ENCODE measurements around the gene EGFL7.
"Not testable (repeated sequence)": the region's sequence is repeated elsewhere in the genome, so short reads cannot be mapped to it uniquely, and the experiment has no call there.

The EGFL7 gene

DNA sequence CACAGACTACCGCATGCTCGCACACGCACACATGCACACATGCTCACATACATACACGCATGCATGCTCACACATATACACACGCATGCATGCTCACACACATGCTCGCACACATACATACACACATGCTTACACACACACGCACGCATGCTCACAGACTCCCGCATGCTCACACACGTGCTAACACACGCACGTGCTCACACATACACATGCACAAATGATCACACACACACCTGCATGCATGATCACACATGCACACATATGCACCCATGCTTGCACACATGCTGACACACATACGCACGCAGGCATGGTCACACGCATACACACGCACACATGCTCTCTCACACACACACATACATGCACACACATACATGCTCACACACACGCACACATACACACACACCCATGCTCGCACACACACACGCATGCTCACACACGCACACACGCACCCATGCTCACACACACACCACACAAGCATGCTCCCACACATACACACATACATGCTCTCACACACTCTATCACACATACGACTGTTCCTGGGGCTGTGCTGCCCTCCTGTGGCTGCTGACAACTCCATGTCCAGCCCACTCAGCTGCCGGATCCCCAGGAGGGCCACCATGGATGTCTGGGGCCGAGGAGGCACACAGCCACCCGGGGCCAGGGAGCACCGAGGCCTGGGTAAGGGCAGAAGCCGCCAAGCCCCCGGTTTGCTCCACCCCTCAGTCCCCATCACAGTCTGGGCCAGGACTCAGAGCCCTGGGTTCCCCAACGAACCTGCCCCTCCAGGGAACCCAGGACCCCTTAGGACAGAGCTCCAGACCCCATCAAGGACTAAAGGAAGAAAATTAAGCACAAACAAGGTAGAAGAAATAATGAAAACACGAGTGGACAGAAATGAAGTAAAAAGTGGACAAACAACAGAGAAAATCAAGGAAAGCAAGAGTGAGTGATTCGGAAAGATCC, 31.4 kb upstream of the EGFL7 start:
- Mint-ChIP-seq H3K27ac (no peak overlapping the region), H3K36me3 (no peaks in the 10 kb centered on the region), H3K27me3 (no peaks in the 10 kb centered on the region), H3K9me3 (no peaks in the 10 kb centered on the region), H3K4me3 (no peak overlapping the region), H3K4me1 (no peaks in the 10 kb centered on the region)

DNA sequence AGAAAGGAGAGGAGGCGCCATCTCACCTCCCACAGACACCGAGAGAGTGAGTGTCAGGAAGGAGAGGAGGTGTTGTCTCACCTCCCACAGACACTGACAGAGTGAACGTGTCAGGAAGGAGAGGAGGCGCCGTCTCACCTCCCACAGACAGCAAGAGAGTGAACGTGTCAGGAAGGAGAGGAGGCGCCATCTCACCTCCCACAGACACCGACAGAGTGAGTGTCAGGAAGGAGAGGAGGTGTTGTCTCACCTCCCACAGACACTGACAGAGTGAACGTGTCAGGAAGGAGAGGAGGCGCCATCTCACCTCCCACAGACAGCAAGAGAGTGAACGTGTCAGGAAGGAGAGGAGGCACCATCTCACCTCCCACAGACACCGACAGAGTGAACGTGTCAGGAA, 30.6 kb upstream of the EGFL7 start:
- H3K27me3 Mint-ChIP-seq, H3K27ac Mint-ChIP-seq: not testable (repeated sequence)

GRCh38 chr9:136632491-136633106, 30.1 kb upstream of the EGFL7 start:
- H3K36me3 Mint-ChIP-seq, H3K9me3 Mint-ChIP-seq, H3K27me3 Mint-ChIP-seq, H3K4me1 Mint-ChIP-seq, H3K27ac Mint-ChIP-seq, H3K4me3 Mint-ChIP-seq: not testable (repeated sequence)

More for the DNA sequence above, 30.6 kb upstream of the EGFL7 start:
- not testable (repeated sequence) for H3K36me3 Mint-ChIP-seq, H3K4me1 Mint-ChIP-seq, H3K9me3 Mint-ChIP-seq, H3K4me3 Mint-ChIP-seq

- Mint-ChIP-seq H3K4me3 (no peak overlapping the region), H3K9me3 (no peaks in the 10 kb centered on the region), H3K27ac (no peak overlapping the region), H3K36me3 (no peaks in the 10 kb centered on the region), H3K4me1 (no peaks in the 10 kb centered on the region), H3K27me3 (no peaks in the 10 kb centered on the region)
These were observed 27.8 kb upstream of the EGFL7 start for GRCh38 chr9:136634904-136635303.

DNA sequence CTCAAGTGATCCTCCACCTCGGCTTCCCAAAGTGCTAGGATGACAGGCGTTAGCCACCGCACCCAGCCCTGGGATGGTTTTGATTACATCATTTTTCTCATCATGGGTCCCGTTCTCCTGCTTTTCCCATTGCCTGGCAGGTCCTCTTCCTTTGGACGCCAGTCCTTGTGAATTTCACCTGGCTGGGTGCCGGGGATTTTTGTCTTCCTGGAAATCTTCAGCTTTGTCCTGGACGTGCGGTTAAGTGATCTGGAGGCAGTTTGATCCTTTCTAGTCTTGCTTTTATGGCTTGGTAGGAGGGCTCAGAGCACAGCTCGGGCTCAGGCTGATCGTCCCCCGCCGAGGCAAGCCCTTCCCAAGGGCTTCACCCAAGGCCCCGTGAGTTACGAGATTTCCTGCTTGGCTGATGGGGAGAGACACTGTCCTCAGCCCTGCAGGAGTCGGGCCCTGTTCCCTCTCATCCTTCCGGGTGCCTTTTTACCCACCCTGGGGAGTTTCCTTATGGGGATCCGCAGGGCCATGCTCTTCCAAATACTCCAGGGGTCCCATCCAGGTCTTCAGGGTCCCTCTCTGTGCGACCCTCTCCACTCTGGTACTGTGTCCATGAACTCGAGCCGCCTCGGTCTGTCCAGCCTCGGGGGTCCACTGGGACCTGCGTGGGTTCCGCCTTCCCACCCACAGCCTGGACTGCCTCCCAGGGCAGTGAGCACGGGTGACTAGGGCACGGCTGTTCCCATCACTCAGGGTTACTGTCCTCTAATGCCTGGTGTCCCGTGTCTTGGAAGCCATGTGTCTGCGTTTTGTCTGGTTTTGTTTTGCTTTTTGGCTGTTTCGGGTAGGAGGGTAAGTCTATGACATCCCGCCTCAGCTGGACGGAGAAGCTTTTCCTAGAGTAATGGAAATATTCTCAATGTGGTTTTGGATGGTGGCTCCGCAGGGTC, 22.3 kb upstream of the EGFL7 start:
- Mint-ChIP-seq H3K9me3 (no peaks in the 10 kb centered on the region), H3K4me1 (no peaks in the 10 kb centered on the region), H3K36me3 (no peaks in the 10 kb centered on the region), H3K27ac (peak overlapping the region; percentile 23), H3K27me3 (peaks cover 7% of the 10 kb centered on the region), H3K4me3 (no peak overlapping the region)

DNA sequence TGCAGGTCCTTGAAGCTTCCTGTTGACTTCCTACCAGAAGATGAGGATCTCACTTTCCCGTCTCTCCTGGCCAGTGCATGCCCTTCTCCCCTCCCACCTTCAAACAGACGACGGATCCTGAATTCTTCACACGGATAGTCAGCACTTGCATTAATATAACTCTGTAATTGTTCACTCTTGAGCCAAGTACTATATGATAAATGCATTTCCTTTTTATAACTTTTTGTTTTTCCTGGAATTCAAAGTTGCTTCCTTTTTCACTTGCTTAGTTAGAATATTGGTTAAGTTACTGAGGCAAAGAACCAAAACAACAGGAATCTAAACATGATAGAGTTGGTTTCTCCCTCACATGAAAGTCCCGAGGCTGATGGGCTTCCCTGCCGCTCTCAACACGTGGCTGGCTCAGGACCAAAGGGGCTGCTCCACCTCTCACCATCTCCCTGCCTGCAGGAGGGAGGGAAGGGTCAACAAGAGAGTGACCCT, 20.2 kb upstream of the EGFL7 start:
- Mint-ChIP-seq H3K27ac (no peak overlapping the region), H3K27me3 (peaks cover 11% of the 10 kb centered on the region), H3K9me3 (no peaks in the 10 kb centered on the region), H3K4me1 (no peaks in the 10 kb centered on the region), H3K4me3 (no peak overlapping the region), H3K36me3 (no peaks in the 10 kb centered on the region)

GRCh38 chr9:136643596-136644342, 18.9 kb upstream of the EGFL7 start:
- Mint-ChIP-seq H3K36me3 (no peaks in the 10 kb centered on the region), H3K9me3 (no peaks in the 10 kb centered on the region), H3K27me3 (peaks cover 11% of the 10 kb centered on the region), H3K4me3 (no peak overlapping the region), H3K4me1 (no peaks in the 10 kb centered on the region), H3K27ac (no peak overlapping the region)

DNA sequence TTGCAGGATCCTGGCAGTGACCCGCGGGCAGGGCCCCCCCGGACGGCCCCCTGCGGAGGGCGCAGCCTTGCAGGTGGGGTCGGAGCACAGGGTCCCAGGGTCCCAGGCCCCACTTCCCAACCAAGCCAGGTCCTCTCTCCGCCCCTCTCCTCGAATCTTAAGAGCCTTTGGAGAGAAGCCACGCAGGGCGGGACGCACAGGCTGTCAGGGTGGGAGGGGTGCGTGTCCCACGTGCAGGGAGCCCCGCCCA, 18.4 kb upstream of the EGFL7 start:
- Mint-ChIP-seq H3K4me1 (no peaks in the 10 kb centered on the region), H3K27ac (no peak overlapping the region), H3K27me3 (peaks cover 11% of the 10 kb centered on the region), H3K9me3 (no peaks in the 10 kb centered on the region), H3K4me3 (no peak overlapping the region), H3K36me3 (no peaks in the 10 kb centered on the region)

- no peaks in the 10 kb centered on the region for H3K9me3 Mint-ChIP-seq
- H3K27ac Mint-ChIP-seq = no peak overlapping the region
- no peaks in the 10 kb centered on the region for H3K4me1 Mint-ChIP-seq
- H3K27me3 Mint-ChIP-seq = peaks cover 11% of the 10 kb centered on the region
- no peak overlapping the region for H3K4me3 Mint-ChIP-seq
- no peaks in the 10 kb centered on the region for H3K36me3 Mint-ChIP-seq
These were observed 17.9 kb upstream of the EGFL7 start for GRCh38 chr9:136644593-136645351.

GRCh38 chr9:136645352-136645902, 17.3 kb upstream of the EGFL7 start:
- Mint-ChIP-seq H3K36me3 (no peaks in the 10 kb centered on the region), H3K27me3 (peaks cover 11% of the 10 kb centered on the region), H3K4me1 (no peaks in the 10 kb centered on the region), H3K9me3 (no peaks in the 10 kb centered on the region), H3K27ac (no peak overlapping the region), H3K4me3 (no peak overlapping the region)

DNA sequence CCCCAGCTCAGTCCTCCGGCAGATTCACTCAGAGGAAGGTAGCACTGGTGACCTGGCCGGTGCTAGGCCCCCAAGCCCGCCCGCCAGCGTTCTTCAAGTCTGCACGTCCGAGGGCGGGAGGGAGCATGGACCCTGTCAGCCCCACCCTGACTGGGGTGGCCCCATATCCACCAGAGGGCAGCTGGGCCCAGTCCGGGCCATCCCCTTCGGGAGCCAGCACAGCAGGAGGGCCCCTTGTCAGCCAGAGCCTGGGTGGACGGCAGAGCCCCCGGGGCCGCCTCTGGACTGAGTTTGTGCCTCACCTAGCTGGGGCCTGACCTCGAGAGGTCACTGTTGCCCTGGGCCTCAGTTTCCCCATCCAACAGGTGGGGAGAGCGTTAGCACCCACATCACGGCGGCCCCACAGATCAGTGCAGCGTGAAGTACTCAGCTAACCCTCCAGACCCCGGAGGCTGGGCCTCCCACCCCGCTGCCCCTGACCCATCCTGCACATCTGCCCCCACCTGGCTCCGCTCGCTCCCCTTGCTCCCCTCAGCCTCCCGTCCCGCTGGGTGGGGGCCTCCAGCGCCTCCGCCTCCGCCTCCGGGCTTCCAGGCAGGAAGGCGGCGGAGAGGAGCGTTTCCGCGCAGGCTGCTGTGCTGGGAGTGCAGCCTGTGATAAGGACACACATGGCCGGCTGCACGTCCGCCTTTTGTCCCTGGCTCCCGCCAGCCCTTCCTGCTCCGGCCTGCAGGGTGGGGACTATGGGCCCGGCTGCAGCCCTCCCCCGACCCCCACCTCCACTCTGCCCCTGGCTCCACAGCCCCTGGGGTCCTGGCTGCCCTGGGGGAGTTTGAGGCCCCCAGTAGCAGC, 16.6 kb upstream of the EGFL7 start:
- no peaks in the 10 kb centered on the region for H3K4me1 Mint-ChIP-seq
- no peak overlapping the region for H3K27ac Mint-ChIP-seq
- peaks cover 11% of the 10 kb centered on the region for H3K27me3 Mint-ChIP-seq
- H3K9me3 Mint-ChIP-seq = no peaks in the 10 kb centered on the region
- H3K4me3 Mint-ChIP-seq = no peak overlapping the region
- no peaks in the 10 kb centered on the region for H3K36me3 Mint-ChIP-seq

DNA sequence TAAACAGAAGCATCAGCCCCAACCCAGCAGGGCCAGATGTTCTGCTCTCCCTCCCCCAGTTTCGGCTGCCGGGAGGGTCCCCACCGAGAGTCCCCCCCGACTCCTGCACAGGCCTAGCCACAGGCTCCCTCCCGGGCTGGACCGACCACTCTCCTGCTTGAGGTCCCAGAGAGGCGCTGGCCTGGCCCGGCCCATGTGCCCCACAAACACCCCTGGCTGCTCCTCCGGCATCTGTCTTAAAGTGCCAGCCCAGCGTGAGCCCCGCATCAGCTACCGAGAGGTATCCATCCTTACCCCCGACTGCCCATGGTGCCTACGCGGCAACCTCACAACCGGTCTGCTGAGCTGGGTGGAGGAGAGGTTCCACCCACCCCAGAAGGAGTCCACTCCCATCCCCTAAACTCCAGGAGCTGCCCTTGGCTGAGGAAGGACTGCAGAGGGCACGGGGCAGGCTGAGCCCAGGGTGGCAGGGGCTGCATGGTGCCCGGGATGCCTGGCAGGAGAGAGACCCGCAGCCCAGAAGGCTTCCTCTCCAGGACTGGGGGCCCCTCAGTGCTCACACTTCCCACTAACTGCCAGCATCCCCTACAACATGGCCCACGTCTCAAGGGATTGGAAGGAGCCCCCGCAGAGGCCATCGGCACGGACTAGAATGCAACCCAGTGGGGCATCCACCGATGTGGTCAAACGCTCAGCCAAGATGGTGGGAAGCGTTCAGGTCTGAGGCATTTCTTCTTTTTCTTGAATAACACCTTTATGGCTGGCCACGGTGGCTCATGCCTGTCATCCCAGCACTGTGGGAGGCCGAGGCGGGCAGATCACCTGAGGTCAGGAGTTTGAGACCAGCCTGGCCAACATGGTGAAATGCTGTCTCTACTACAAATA, 15.6 kb upstream of the EGFL7 start:
- H3K4me3 Mint-ChIP-seq = no peak overlapping the region
- no peaks in the 10 kb centered on the region for H3K4me1 Mint-ChIP-seq
- no peak overlapping the region for H3K27ac Mint-ChIP-seq
- H3K27me3 Mint-ChIP-seq = peaks cover 12% of the 10 kb centered on the region
- H3K36me3 Mint-ChIP-seq = no peaks in the 10 kb centered on the region
- no peaks in the 10 kb centered on the region for H3K9me3 Mint-ChIP-seq

DNA sequence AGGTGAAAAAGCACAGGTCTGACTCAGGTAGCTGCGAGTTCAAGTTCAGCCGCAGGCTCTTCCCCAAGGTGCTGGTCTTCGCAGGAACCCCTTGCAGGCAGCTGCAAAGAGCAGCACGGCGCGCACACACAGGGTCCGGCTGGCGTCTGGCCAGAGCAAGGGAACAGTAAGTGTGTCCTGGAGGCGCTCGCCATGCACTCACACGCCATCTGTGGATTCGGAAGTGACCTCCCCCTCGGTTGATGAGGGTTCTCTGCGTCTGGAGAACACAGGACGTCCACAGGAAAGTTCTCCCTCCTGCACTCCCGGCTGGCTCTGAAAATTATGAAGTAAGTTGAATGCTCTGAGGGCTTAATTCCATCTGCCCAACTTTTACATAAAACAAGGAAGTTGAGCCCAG, 14.0 kb upstream of the EGFL7 start:
- H3K27ac Mint-ChIP-seq = no peak overlapping the region
- no peaks in the 10 kb centered on the region for H3K36me3 Mint-ChIP-seq
- no peaks in the 10 kb centered on the region for H3K9me3 Mint-ChIP-seq
- H3K27me3 Mint-ChIP-seq = peaks cover 8% of the 10 kb centered on the region
- H3K4me3 Mint-ChIP-seq = no peak overlapping the region
- no peaks in the 10 kb centered on the region for H3K4me1 Mint-ChIP-seq
